NK-92 (cell line): ENCODE measurements around the gene EEF1E1.

Experiments used
- DNase-seq: peaks from one replicate; lab custom pipeline; 2025; ENCODE audit not compliant: unreplicated experiment; lab: John Stamatoyannopoulos, UW

The EEF1E1 gene

GRCh38 chr6:8088886-8089285, 13.5 kb downstream of the EEF1E1 start:
- DNase-seq: no peak

DNA sequence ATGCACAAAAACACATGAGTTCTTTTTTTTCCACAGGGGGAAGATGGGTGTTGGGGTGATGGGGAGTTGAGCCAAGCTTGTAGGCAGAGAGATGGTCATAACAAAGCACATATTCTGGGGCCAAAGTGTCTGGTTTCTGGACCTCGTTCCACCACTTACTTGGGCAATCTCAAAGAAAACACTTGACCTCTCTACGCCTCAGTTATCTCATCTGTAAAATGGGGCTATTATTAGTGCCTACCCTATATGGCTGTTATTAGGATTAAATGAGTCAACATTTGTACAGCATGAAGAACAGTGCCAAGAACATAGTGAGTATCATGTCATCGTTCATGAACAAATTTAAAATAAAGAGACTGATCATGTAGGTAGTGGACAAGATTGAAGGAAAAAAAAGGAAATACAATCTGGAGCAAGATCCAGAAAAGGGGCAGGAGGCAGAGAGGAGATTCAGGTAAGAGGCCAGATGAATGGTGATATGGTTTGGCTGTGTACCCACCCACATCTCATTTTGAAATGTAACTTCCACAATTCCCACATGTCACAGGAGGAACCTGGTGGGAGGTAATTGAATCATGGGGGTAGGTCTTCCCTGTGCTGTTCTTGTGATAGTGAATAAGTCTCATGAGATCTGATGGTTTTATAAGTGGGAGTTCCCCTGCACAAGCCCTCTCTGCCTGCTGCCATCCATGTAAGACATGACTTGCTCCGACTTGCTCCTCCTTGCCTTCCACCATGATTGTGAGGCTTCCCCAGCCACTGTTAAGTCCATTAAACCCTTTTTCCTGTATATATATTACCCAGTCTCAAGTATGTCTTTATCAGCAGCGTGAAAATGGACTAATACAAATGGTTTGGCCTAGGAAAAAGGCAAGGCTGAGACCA, 14.2 kb downstream of the EEF1E1 start:
- no peak for DNase-seq

- no peak for DNase-seq
Observed at GRCh38 chr6:8086755-8087306, 15.5 kb downstream of the EEF1E1 start.

- DNase-seq: no peak
Observed at GRCh38 chr6:8085053-8085511, 17.3 kb downstream of the EEF1E1 start.

DNA sequence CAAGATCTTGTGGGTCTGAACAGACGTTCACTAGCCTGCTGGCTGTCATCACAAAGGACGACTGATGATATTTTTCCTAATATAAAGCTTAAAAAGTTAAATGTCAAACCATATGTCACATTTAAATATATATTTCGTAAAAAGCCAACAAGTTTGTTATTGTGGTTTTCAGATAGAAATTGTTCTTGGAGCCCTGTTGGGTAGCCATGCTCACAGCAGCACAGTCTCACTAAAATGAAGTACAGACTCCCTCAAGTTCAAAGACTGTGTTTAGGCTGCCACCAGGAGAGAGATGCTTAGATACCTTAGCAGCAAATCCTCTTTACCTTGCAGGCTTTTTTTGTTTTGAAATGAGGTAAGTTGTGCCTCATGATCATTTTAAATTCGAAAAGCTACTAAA, 17.8 kb downstream of the EEF1E1 start:
- DNase-seq: no peak

DNA sequence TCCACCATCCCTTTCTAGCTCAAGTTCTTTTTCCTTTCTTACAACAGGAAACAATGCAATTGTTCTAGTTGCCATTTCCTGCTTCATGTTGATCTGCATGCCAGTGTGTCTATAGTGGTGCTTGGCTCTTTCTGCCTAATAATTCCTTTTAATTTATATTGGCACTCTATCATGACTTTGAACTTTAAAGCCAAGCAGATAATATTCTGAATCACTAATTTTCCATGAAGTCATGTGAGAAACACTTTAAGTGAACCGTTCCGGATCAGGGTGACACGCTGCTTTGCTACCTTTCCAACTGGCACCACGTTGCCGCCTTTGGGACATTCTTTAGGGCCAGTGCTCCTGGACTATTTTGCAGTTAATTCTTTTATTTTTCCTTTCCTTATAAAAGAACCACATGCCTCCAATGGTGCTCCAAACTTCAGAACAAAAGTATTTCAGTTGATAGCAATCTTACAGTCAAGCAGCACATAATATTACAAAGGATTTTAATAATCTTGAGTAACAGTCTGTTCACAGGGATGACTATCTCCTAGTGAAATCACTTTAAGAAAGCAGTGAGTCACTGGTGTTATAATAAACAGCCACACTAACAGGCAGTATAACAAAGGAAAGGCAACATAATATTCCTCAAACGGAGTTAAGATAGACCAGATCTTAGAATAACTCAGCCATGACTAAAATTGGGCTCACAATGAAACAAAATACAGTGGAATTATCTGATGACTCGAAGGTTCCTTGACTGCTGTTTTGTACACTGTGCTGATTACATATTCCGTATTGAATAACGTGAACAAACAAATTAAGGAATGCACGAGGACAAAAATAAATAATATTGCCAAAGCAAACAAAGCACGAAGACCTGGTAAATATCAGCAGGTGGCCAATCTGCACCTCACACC, 19.1 kb downstream of the EEF1E1 start:
- DNase-seq: no peak

DNA sequence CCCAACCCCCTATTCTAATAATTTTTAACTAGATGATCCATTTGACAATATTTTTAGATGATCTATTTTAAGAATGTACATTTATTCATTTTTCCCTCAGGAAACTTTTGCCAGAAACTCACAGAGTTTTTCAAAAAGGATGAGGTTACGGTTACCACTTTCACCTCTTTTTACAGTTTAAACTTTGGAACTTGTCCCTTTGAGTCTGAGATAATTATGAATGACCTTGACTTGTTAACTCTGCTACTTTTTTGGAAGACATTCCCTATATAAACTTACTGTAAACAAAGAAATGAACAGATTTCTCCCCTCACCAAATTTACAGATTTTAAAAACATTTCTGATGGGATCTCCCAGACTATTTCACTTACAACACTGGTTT, 19.8 kb downstream of the EEF1E1 start:
- DNase-seq: no peak

DNA sequence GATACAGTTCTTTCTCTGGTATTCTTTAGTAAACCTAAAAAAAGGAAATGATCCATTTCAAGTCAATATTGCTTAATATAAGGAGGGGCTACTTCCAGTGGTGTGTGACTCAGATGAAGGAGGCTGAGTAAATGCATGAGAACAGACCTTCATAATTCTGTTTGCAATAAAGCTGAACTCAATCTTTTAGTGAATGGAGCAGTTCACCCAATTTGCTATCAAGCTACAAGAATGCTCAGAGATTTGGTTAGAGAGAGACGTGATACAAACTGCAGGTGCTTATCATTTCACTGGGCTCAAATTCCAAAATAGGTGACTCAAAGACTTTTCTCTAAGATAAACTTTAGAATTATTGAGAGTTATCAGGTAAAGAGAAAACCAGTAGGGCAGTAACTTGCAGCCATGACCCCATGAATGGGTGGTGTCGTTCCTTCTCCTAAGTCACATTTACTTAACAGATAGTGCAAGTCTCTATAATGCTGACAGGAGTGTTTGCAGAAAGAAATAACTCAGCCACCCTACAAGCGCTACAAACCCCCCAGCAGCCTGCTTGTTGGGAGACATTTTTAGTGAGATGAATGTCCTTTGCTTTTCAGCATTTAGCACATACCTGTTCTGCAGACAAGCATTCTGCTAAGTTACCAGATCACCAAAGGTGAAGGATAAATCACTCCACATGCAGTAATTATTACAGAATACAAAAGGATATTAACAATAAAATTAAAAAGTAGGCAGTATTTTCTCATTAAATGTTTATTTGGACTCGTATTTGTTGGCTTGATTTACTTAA, 21.8 kb downstream of the EEF1E1 start:
- no peak for DNase-seq

DNA sequence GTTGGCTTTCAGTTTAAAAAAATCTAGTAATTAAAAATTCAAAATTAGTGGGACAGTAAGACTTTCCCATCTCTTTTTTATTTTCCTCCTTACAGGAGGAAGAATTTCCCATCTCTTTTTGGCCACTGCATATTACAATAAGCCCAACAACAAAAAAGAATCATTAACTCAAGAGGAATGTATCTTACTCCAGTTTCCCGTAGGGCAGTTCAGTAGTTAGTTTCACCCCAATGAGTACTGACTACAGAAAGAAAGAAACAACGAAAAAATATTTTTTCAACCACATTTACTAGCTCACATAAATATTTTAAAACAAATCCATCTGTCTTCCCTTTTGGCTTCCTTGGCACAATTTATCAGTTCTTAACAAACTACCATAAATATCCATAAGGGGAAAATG, 23.2 kb downstream of the EEF1E1 start:
- DNase-seq: no peak

DNA sequence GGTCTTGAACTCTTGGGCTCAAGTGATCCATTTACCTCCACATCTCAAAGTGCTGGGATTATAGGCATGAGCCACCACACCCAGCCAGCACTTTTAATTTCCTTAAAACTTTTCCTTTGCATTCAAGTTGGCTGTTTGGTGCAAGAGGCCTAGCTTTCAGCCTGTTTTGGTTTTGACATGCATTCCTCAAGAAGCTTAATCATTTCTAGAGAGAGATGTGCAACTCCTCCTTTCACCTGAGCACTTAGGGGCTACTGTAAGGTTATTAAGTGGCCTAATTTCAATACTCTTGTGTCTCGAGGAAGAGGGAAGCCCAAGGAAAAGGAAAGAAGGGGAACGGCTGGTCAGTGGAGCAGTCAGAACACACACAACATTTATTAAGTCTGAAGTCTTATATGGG, 24.4 kb downstream of the EEF1E1 start:
- no peak for DNase-seq

DNA sequence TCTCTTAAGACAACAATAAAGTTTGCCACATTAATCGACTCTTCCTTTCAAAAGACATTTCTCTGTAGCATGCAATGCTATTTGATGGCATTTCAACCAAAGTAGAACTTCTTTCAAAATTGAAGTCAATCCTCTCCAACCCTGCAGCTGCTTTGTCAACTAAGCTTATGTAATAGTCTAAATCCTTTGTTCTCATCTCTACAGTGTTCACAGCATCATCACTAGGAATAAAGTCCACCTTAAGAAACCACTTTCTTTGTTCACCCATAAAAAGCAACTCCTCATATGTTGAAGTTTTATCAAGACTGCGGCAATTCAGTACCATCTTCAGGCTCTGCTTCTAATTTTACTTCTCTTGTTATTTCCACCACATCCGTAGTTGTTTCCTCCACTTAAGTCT, 26.6 kb downstream of the EEF1E1 start:
- DNase-seq: no peak

- no peak for DNase-seq
Observed at GRCh38 chr6:8075185-8075584, 27.2 kb downstream of the EEF1E1 start.

DNA sequence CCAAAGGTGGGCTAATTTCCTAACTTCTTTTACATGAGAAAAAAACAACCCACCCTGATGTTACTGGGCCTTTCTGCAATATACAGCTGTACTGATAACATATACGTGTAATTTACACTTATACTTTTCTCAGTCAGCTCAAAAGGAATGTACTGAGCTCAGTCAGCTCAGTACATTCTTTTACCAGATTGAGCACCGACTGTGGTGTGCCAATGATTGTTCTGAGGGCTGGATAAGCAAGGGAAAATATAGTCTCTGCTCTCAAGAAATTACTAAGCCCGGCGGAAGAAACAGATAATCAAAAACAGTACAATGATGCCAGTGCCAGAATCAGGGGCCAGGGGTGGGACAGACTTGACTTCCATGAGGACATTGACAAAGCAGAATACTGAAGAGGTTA, 28.1 kb downstream of the EEF1E1 start:
- no peak for DNase-seq

- no peak for DNase-seq
Observed at GRCh38 chr6:8073758-8074157, 28.6 kb downstream of the EEF1E1 start.

GRCh38 chr6:8070718-8071117, 31.6 kb downstream of the EEF1E1 start:
- no peak for DNase-seq

GRCh38 chr6:8069631-8070284, 32.6 kb downstream of the EEF1E1 start:
- DNase-seq: no peak

- DNase-seq: no peak
Observed at GRCh38 chr6:8069151-8069550, 33.2 kb downstream of the EEF1E1 start.

DNA sequence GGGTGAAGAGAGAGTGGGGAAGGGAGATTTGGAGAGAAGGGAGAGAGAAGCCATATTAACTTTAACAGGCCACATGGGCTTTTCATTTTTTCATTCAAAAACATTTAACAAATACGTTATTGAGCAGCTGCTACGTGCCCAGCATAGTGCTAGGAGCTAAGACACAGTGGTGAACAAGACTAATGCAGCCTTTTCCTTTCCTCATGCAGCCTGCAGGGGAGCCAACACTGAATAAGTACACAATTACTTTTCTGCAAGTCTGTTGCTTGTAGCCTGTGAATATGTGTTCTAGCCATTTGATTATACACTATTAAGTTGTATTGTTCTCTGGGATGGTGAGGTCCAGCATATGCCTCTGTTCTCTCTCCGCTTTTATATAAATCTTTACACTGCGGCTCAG, 36.2 kb downstream of the EEF1E1 start:
- no peak for DNase-seq

DNA sequence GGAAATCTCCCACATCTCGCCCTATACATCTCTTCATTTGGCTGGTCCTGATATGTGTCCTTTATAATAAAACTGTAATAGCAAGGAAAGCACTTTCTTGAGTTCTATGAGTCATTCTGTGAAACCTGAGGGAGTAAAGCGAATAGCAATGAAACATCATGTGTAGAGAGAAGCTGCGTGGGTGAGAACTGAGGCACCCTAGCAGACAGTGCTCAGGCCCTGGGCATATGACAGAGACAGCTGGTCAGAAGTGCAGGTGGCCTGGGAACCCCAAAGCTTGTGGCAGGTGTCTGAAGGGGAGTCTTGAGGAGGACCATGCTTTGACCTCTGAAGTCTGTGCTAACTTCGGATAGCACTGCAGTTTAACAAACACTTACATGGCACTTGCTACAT, 36.8 kb downstream of the EEF1E1 start:
- DNase-seq: no peak
